Stimulated activated CD8-positive, alpha-beta memory T cell treated with anti-CD3 and anti-CD28 coated beads, Interleukin-7, amount 100 ng/mL, for 4 hours (primary cell): Measurements from ENCODE around the gene CENATAC.
"Not testable (repeated sequence)": the region's sequence is repeated elsewhere in the genome, so short reads cannot be mapped to it uniquely, and the experiment has no call there.

Experiments
- DNase-seq, 2 donors: peaks; one replicate each; pipeline ENCODE4 v3.0.0-alpha.2; 2020; ENCODE audit warnings: low read depth in 2 of 2

The CENATAC gene

DNA sequence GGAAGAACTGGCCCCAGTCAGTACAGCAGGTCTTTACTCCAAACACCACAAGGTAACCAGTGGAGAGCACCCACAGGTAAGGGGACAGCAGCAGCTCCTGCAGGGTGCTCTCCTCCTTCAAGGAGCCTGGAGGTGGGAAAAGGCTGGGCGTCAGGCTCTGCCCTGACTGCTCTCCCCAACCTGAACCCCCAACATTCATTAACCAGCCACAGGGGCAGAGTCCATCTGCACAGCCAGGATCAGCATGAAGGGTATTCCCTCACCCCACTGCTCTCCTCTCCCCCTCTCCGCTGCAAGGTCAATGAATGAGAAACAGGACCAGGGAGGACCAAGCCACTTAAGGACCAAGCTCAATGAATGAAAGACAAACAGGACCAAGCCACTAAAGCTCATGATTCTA lies 29.0 kb downstream of the CENATAC start:
- DNase-seq, result no peak

DNA sequence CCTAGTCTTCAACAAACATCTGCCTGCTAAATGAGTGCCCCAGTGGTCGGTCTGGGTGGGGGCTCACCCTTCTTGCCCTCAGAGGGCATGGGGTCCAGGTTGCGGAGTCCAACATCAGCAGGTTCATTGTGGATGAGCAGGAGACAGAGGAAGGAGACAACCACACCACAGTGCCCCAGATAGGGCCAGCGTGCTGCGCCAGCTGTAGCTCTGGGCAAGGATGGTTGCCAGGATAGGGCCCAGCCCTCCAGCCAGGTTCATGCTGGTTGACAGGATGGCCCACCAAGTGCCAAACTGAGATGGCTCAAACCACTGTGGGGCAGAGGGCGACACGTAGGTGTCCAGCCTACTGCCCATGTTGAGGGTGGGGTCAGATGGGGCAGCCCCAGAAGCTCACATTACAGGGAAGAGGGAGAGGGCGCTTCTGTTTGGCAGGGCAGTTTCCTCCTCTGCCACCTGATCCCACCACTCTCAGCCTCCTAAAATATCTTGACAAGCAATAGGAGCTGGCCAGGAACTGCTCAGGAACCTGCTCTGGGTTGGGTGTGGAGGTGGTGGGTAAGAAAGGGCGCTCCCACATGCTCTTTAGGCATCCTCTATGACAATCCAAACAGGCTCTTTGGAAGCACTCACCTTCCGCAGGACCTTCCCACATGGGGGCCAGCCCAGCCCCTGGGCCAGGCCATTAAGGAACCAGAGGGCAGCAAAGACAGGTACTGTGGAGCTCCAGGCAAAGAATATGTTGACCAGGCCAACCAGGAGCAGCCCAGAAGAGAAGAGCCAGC lies 29.8 kb downstream of the CENATAC start:
- no peak for DNase-seq

DNA sequence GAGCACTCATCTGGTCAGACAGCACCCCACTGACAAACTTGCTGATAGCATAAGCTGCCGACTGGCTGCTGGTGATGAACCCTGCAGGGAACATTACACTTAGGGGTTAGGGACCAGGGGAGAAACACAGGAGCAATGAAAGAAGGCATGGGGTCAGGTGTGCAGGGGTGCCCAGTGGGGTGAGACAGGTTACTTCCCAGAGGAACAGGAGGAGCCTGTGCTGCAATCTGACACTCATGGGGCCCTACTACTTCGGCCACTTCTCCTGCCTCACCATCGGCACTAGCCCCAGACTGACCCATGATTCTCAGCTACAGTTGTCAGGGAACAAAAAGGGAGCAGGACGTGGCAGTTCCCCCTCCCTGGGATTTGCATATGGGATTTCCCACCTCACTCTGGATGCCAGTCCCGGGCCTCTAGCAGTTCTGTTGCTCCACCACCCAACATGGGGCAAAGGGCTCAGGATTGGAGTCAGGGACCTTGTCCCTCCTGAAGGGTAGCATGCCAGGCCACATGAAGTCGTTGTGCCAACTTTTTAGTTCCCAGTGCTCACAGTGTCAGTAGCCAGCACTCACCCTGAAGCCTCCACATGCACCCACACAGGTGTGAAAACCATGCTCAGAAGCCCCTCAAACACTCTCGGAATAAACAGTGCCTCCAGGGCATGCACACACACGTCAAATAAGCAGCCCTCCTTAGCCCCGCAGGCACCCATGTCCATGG lies 30.6 kb downstream of the CENATAC start:
- no peak for DNase-seq

DNA sequence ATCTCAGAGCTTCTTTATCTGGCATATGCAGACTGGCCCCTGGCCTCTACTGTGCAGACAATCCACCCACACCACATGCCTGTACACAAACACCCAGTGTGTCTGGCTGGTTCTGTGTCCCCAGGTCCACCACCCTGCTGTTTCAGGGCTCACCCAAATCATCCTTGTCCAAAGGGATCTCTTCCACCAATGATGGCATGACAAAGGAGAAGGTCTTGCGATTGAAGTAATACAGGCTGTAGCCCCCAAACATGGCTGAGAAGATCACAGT lies 31.1 kb downstream of the CENATAC start:
- no peak for DNase-seq

DNA sequence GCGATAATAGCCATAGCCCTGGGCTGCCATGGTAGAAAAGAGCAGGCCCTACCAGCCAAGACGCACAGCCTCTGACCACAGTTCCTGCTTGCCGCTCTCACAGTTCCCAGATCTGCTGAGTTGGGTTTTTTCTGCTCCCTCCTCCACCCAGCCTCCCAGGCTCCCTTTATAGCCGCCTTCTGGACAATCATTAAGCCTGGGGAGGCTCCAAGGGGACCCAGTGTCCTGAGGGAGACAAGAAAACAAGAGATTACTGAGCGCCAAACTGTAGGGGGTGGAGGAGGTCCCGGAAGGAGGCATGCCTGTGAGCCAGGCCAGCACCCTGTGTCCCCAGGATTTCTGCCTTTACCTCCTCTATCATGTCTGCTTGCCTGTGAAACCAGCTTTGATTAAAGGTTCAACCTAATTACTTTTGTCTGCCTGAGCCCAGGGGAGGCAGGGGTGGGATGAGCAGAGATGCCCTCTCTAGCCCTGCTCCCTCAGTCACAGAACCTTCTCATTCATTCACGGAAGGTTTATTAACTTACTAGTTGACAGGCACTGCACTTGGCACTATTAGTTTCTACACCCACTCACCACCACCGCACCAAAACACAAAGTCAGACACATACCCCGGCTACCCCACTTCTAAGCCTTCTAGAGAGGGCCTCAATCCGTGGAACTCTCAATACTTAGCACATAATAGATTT lies 31.5 kb downstream of the CENATAC start:
- peak in 1 of 2 donors; percentile 30 for DNase-seq

DNA sequence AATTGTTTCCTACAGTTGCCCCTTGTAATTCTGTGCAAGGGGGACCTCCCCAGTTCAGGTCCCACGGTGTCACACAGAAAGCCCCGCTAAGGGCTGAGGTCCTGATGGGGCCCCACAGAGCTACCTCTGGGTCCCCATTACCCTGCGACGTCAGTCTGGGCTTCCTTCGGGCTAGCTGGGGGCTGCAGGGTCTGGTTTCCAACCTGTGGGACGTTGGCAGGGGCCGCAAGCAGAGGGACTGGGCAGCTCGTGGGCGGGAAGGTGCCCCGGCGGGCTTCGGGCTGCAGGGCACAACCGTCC lies 32.0 kb downstream of the CENATAC start:
- DNase-seq, result no peak

DNA sequence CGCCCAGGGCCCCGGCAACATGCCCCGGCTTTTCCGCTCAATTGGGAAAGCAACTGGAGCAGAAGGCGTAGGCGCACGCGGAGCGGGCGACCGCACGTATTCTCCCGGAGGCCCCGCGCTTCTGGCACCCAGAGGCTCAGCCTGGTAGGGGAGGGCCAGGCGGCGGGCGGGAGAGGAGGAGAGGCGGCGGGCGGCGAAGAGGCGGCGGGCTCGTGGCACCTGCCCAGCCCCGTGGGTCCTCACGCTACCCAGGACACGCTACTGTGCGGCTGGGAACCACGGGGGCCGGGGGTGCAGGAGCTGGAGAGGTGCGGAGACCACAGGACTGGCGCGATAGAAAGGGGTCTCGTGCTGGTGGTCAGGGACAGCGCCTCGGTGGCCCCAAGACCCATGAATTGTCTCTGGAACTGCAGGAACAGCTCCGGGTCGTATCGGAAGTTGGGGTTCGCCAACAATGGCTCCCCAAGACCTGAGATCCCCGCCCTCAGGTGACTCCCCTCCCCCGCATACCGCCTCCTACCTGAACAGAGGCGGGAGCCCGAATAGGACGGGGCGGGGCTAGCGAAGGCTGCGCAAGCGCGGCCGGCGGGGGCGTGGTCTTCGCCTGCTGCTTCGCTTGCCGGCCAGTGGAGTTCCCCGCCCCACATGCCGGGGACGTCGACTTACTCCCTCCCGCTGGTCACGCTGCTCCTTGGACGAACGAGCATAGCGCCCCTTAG lies 32.5 kb downstream of the CENATAC start, which contains the start of gene SLC37A4:
Gene SLC37A4, minus strand, starts transcription at position 549 of the 719 bp plus-strand sequence.
- DNase-seq, result peak; percentile 96 to 99

DNA sequence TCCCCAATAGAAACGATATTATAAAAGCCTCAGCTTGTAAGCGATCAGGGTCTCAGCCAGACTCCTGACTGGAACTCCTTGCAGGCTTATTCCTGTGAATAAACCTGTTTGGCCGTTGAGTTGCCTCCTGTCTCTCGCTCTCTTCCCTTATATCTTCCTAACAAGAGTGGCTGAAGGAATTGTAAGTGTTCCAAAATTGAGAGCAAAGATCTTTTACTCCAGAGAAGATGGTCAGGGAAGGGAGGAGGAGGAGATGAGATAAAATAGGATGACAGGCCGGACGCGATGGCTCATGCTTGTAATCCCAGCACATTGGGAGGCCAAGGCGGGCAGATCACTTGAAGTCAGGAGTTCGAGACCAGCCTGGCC lies 34.0 kb downstream of the CENATAC start:
- no peak for DNase-seq

DNA sequence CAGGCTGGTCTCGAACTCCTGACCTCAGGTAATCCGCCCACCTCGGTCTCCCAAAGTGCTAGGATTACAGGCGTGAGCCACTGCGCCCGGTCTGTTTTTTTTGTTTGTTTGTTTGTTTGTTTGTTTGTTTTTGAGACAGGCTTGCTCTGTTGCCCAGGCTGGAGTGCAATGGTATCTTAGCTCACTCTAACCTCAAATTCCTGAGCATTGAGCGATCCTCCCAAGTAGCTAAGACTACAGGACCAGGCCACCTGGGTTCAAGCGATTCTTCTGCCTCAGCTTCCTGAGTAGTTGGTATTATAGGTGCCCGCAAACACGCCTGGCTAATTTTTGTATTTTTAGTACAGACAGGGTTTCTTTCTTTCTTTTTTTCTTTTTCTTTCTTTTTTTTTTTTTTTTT lies 35.5 kb downstream of the CENATAC start:
- DNase-seq, result not testable (repeated sequence)

DNA sequence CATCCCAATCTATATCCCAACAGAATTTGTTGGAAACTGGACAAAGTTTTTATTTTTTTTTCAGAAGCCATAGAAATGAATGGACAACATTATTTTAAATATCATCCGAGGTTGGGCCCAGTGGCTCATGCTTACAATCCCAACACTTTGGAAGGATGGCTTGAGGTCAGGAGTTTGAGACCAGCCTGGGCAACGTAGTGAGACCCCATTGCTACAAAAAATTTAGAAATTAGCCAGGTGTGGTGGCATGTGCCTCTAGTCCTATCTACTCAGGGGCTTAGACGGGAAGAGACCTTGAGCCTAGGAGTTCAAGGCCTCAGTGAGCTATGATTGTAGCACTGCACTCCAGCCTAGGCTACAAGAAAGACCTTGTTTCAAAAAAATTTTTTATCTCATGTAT lies 36.9 kb downstream of the CENATAC start:
- no peak for DNase-seq

DNA sequence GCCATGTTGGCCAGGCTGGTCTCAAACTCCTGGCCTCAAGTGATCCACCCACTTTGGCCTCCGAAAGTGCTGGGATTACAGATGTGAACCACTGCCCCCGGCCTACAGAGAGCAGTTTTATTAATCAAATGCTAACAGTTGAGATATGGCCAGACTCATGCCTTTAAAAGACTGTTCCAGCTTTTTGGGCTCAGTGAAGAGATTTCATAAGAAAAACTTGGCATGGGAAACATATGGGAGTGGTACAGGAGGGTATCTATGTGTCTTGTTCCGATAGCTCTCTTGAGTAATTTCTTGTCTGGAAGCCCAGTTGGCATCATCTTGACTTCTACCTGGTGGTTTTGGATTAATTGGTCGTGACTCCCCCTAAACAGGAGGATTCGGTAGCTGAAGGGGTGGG lies 40.9 kb downstream of the CENATAC start:
- DNase-seq, result no peak

DNA sequence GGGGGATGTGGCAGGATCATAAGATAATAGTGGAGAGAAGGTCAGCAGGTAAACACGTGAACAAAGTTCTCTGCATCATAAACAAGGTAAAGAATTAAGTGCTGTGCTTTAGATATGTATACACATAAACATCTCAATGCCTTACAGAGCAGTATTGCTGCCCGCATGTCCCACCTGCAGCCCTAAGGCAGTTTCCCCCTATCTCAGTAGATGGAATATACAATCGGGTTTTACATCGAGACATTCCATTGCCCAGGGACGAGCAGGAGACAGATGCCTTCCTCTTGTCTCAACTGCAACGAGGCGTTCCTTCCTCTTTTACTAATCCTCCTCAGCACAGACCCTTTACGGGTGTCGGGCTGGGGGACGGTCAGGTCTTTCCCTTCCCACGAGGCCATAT lies 41.5 kb downstream of the CENATAC start:
- DNase-seq, result not testable (repeated sequence)

DNA sequence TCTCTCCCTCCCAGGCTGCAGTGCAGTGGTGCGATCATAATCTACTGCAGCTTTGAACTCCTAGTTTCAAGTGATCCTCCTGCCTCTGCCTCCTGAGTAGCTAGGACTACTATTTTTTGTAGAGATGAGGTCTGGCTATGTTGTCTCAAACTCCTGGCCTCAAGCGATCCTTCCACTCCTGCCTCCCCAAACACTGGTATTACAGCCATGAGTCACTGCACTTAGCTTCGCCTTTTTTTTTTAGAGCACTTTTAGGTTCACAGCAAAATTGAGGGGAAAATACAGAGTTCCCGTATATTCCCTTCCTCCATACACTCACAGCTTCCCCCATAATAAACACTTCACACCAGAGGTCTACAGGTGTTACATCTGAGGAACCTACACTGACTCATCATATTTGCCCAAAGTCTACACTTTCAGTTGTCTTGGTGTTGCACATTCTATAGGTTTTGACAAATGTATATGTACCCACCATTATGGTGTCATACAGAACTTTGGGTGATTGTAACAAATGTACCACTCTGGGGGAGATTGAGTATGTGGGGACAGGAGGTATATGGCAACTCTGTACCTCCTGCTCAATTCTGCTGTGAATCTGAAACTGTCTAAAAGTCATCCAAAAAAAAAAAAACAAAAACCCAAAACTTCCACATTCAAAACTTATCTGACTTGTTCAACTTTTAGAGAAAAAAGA lies 44.0 kb downstream of the CENATAC start:
- no peak for DNase-seq

DNA sequence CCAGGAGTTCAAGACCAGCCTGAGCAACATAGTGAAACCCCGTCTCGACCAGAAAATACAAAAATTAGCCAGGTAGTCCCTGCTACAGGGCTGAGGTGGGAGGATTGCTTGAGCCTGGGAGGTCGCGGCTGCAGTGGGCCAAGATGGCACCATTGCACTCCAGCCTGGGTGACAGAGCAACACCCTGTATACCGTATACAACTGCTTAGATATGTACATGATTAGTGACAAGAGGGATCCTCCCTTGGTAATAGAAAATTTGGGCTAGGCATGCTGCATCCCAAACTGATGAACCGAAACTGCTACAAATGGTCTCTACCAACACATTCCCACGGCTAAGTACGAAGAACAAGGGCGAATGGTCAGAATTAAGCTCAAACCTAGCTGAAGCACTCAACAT lies 45.0 kb downstream of the CENATAC start:
- DNase-seq, result no peak

DNA sequence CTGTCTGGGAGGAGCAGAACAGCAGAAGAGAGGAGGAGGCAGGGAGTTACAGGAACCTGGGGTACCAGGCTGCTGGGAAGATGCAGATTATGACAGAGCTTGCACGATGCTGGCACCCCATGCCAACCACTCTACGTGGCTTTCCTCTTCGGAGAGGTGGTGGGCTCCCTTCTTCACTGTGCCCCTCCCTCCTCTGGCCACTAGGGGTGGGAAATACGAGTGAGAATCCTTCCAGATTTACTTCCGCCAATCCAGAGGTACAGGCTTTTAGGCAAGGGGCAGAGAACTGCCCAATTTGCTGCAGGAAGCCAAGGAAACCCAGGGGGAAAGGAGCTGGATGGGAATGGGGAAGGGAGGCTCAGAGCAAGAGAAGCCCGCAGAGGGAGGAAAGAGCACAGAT lies 46.8 kb downstream of the CENATAC start:
- DNase-seq, result no peak

DNA sequence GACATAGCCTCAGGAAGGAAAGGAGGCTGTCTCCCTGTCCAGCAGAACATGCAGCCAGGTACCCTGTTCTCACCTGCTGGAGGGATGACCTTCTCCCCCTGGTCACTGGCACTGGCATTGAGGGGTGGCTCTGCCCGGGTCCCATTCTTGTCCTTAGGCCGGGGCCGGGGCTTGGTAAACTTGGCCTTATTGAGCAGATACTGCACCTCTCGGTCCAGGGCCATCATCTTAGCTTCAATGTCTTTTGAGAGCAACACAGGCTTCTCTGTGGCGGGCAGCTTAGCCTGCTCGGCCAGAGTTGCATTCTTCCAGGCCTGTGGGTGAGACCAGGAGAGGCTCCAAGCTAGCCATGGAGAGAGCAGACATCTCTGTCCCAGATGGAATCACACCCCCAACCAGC lies 48.6 kb downstream of the CENATAC start:
- DNase-seq, result no peak

DNA sequence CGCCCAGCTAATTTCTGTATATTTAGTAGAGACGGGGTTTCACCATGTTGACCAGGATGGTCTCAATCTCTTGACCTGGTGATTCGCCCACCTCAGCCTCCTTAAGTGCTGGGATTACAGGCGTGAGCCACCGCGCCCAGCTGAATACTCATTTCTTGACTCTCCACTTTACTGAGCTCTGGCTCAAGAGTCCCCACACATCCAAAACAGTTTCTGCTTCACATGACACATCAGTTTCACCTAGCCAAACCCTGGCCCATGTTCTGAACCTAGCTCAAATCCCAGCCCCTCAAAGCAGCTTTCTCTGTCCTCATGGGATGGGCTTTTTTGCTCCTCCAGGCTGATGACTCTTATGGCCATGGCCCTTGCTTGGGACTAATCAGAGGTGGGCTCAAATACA lies 49.3 kb downstream of the CENATAC start:
- DNase-seq, result no peak

DNA sequence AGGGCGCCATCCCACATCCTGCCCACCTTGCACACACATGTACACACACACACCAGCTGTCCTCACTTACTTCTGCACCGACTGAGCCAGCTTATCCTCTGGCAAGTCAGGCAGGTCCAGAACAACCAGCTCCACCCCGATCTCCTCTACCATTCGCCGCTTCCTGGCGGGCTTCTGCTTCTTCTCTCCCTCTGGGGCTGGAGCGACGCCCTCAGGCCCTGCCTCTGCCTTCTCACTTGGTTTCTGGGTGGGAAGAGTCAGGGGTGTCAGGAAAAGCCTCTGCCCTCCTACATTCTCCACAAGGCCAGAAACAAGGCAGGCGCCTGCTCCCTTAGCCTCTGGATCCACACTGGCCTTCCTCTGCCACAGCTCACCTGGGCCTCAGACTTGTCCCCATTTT lies 50.7 kb downstream of the CENATAC start:
- DNase-seq, result no peak

DNA sequence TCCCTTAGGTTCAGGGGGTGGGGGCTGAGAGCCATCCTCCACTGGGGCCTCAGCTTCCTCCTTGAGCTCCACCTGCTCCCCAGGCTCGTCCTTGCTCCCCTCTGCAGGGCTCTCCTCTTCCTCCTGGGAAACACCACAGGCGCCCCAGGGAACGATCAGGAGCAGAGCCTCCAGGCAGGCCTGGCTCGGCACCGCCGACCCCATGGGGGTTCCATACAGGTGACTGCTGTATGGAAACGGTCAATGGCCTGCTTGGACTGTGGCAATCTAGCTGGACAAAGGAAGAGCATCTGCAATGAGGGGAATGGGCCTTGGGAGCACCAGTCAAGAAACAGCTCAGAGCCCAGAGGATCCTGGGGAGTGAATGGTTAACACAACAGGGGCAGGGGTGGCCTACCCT lies 51.1 kb downstream of the CENATAC start:
- DNase-seq, result no peak

DNA sequence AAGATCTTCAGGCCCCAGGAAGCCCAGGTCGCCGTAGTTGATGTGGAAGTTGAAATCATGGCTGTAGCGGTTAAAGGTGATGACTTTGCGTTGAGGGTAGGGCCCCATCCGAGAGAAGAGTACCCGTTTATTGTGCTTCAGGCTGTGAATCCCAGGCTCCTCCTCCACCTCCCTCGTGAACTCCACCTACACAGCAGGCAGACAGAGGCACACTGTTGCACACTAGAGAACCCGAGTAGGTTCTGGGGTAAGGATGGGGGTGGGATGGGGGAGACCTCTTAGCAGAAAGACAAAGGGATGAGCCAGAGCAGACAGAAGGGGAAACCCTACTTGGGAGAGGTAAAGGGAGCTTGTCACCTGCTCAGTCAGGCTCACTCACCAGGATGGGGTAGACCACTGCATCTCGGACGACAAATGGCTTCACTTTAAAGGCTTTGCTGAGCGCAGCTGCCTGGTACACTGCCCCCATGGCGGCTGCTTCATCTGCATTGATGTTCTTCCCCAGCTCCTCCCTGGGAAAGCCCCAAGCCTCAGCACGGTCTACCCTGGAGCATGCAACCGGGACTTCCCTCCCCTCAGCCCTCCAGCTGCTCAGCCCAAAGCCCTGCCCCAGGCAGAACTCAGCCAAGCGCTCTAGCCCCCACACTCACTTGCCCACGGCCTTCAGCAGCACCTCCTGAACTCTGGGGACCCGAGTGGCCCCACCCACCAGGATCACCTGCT lies 53.7 kb downstream of the CENATAC start:
- no peak for DNase-seq

DNA sequence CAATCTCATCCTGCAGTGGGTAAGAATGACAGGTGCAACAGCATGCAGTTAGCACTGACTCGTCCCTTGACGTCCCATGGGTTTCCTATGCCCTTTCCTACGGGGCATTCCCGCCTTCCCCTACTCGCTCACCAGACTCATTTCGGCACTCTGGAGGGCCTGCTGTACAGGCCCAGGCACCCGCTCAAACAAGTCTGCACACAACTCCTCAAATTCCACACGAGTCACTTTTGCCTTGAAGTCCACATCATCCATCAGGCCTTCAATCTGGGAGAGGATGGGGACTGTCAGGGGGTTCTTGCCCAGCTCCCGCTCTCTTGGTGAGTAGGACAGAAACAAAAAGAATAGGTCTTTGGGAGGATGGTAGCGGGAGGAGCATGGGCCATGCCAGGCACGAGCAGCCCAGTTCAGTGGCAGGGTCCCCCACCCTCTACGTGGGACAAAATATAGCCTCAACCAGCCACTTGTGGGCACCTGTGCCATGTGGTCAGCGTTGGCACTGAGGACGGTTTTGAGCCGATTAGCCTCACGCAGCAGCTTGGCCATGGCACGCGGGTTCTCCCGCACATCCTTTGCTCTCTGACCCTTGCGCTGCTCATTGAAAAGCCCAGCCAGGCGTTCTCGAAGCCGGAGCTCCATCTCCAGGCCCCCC lies 54.4 kb downstream of the CENATAC start:
- no peak for DNase-seq
